Inferior parietal cortex (tissue), 1 donor: ENCODE data around the gene PIGR.

ENCODE experiments used
- DNase-seq: peaks from one replicate; pipeline ENCODE4 v3.0.0-alpha.2; 2016; ENCODE audit errors: extremely low spot score

Gene PIGR

GRCh38 chr1:206890125-206891060 lies 55.9 kb downstream of the PIGR start:
- DNase-seq, result no peak

DNA sequence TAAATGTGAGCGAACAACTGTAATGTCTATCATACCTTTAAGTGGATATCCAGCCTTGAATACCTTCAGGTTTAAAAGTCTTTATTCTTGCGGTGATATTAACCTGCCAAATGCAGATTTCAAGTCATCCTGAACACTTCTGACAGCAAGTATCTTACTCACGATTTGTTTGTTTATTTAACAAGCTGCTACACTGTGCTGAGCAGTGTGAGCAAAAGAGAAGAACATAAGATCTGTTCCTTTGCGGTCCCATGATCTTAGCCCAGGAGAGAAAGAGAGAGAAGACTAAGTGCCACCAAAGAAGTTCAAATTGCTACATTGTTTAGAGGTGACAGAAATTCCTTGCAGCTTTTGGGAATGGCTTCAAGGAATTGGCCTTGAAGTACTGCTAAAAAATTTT lies 58.6 kb downstream of the PIGR start:
- DNase-seq, result no peak

GRCh38 chr1:206886831-206887230 lies 59.4 kb downstream of the PIGR start:
- DNase-seq, result no peak

- no peak for DNase-seq
Observed at GRCh38 chr1:206885341-206886060, 60.8 kb downstream of the PIGR start.

DNA sequence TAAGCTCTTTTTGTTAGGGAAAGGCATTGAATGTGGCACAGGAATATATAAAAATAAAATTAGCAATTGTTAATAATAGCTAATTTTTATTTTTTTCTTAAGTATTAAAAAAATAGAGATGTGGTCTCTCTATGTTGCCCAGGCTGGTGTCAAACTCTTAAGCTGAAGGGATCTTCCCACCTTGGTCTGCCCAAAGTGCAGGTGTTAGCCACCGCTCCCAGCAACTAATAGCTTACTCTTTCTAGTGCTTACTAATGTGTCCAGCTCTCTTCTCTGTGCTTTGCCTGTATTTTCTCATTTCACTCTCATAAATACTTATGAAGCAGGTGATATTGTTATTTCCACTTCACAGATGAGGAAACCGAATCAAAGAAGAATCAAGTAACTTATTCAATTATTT lies 62.4 kb downstream of the PIGR start:
- no peak for DNase-seq

DNA sequence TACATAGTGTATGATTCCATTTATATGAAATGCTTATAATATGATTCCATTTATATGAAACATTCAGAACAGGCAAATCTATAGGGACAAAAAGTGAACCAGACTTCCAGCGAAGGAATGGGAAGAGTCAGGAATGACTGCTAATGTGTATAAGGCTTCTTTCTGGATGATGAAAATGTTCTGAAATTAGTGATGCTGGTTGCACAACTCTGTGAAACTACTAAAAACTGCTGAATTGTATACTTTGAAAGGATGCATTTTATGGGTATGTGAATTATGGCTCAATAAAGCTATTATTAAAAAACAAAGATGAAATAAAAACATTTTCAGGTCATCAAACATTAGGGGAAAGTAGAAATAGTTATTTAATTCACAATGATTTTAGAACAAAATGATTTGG lies 63.1 kb downstream of the PIGR start:
- DNase-seq, result no peak

- DNase-seq, result no peak
Observed at GRCh38 chr1:206882555-206882954, 63.7 kb downstream of the PIGR start.

- no peak for DNase-seq
Observed at GRCh38 chr1:206880314-206880713, 66.0 kb downstream of the PIGR start.
